ENCODE results near the gene DMBT1. TPM values are rescaled to one million over a fixed set of nuclear protein-coding genes. Genes with fewer than 3 reads are reported as not detected.

Gene DMBT1
- total RNA-seq, 4 donors from 2014 or later: 0.63 TPM; not detected in 3

DNA sequence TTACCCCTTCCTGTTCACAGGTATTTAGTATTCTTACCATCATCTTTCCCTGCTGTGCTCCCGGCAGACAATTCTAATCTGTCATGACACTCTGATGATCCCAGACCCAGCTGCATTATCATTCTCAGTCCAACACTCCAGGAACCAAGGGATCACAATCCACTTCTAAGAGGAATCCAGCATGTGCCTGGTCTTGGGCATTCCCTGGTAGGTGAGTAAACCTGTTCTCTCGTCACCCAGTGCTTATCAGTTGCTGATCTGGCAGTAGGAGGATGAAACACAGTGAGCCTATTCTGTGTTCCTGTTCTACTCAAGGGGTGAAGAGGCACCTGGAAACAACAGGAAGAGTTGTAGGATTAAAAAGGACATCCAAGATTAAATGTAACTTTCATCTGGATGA is 1.3 kb upstream of the DMBT1 start:
- intact Hi-C loops (cut with DNase I): no loop called here
- 65% methylated on average over 2 of the region's 2 CpGs for WGBS
- Histone ChIP-seq H3K36me3 (no peaks in the 10 kb centered on the region), H3K4me3 (no peak overlapping the region), H3K27me3 (peaks cover 0 to 56% (median 0%) of the 10 kb centered on the region in 4 donors), H3K27ac (replicated peaks in 1 of 4) (no peak overlapping the region), H3K4me1 (no peaks in the 10 kb centered on the region), H3K9me3 (no peaks in the 10 kb centered on the region)
- DNase-seq (ENCODE audit: extremely low spot score): no peak
- TF ChIP-seq POLR2AphosphoS5 (IDR thresholded peaks at IDR 0.05) (no peak), CTCF (IDR thresholded peaks at IDR 0.05) (no peak), EP300 (IDR thresholded peaks at IDR 0.05) (no peak), POLR2A (IDR thresholded peaks at IDR 0.05; ENCODE audit: low read depth) (no peak)

DNA sequence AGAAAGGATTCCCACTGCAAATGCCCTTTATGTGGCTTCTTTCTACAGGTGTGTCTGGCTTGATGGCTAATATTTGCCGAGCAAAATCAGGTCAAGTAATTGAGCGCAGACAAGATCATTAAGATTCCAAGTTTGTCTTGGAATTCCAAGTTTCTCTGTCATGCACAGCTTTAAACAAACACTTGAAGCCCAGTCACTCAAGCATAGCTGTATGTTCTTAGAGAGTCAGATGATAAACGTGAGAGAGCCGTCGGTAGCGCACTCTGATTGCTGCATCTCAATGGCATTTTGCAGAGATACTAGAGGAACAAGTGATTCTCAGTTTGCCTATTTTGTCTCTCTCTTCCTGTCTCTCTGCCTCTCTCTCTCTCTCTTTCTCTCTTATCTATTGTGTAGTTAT is 658 bp downstream of the DMBT1 start:
- intact Hi-C loops (cut with DNase I): loop anchor here (10.0 kb wide), 1 partner anchor 144 kb away; no protein-coding TSS in a partner anchor
- WGBS: 61% methylated on average over 6 of the region's 6 CpGs

GRCh38 chr10:122561792-122562191 is 1.2 kb downstream of the DMBT1 start:
- Histone ChIP-seq H3K27ac (replicated peaks in 1 of 4) (no peak overlapping the region), H3K9me3 (no peaks in the 10 kb centered on the region), H3K4me3 (no peak overlapping the region), H3K36me3 (no peaks in the 10 kb centered on the region), H3K4me1 (peaks cover 4 to 9% (median 9%) of the 10 kb centered on the region in 4 donors), H3K27me3 (peaks cover 0 to 45% (median 0%) of the 10 kb centered on the region in 4 donors)
- TF ChIP-seq EP300 (IDR thresholded peaks at IDR 0.05) (no peak), POLR2A (IDR thresholded peaks at IDR 0.05; ENCODE audit: low read depth) (no peak), POLR2AphosphoS5 (IDR thresholded peaks at IDR 0.05) (no peak), CTCF (IDR thresholded peaks at IDR 0.05) (no peak)
- no peak for DNase-seq (ENCODE audit: extremely low spot score)
- intact Hi-C loops (cut with DNase I): loop anchor here (10.0 kb wide), 1 partner anchor 143 kb away; no protein-coding TSS in a partner anchor

More for the DNA sequence above, 658 bp downstream of the DMBT1 start:
- Histone ChIP-seq H3K27ac (replicated peaks in 1 of 4) (no peak overlapping the region), H3K36me3 (no peaks in the 10 kb centered on the region), H3K4me3 (no peak overlapping the region), H3K27me3 (peaks cover 0 to 51% (median 0%) of the 10 kb centered on the region in 4 donors), H3K9me3 (no peaks in the 10 kb centered on the region), H3K4me1 (peaks cover 4 to 9% (median 9%) of the 10 kb centered on the region in 4 donors)
- TF ChIP-seq EP300 (IDR thresholded peaks at IDR 0.05): no peak
- no peak for TF ChIP-seq CTCF (IDR thresholded peaks at IDR 0.05)
- TF ChIP-seq POLR2AphosphoS5 (IDR thresholded peaks at IDR 0.05): no peak
- no peak for TF ChIP-seq POLR2A (IDR thresholded peaks at IDR 0.05; ENCODE audit: low read depth)
- DNase-seq (ENCODE audit: extremely low spot score): no peak

GRCh38 chr10:122564980-122565379 is 4.4 kb downstream of the DMBT1 start:
- Histone ChIP-seq H3K36me3 (no peaks in the 10 kb centered on the region), H3K27me3 (peaks cover 0 to 23% (median 0%) of the 10 kb centered on the region in 4 donors), H3K9me3 (no peaks in the 10 kb centered on the region), H3K27ac (replicated peaks in 1 of 4) (no peak overlapping the region), H3K4me1 (peaks cover 4 to 9% (median 9%) of the 10 kb centered on the region in 4 donors), H3K4me3 (no peak overlapping the region)
- DNase-seq (ENCODE audit: extremely low spot score): no peak
- TF ChIP-seq EP300 (IDR thresholded peaks at IDR 0.05) (no peak), CTCF (IDR thresholded peaks at IDR 0.05) (no peak), POLR2A (IDR thresholded peaks at IDR 0.05; ENCODE audit: low read depth) (no peak), POLR2AphosphoS5 (IDR thresholded peaks at IDR 0.05) (no peak)
- intact Hi-C loops (cut with DNase I): loop anchor here (2.0 to 10.0 kb wide), 4 partner anchors 128 to 266 kb away; no protein-coding TSS in a partner anchor

DNA sequence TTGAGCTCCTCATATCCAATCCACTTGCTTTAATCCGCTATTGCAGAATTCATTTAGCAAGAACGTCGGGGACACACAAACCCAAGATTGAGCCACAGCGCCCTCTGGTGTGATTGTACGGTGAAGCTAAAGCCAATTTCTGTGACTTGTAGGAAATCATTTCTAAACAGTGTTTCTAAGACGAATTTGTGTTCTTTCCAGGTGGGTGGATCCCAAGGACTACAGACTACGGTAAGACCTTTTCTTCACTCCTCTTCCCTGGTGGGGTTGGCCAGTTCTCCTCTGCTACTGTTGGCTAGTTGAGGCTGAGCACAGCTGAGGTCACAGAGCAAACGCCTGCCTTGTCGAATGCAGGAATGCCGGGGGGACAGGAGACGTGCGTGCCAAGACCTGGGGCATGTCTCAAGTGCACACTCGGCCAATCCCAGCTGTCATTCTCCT is 5.2 kb downstream of the DMBT1 start:
- Histone ChIP-seq H3K36me3 (no peaks in the 10 kb centered on the region), H3K4me3 (peak overlapping the region; percentile 32 to 47 (median 36)), H3K27ac (replicated peaks in 1 of 4) (peak overlapping the region in 2 of 4 donors; percentile 28 to 39), H3K27me3 (peaks cover 0 to 23% (median 0%) of the 10 kb centered on the region in 4 donors), H3K9me3 (no peaks in the 10 kb centered on the region), H3K4me1 (peaks cover 4 to 9% (median 9%) of the 10 kb centered on the region in 4 donors)
- DNase-seq (ENCODE audit: extremely low spot score): peak; percentile 94
- intact Hi-C loops (cut with DNase I): loop anchor here (2.0 to 10.0 kb wide), 4 partner anchors 128 to 267 kb away; no protein-coding TSS in a partner anchor
- WGBS: 15% methylated on average over 13 of the region's 13 CpGs
- TF ChIP-seq POLR2AphosphoS5 (IDR thresholded peaks at IDR 0.05) (peak in 1 of 2 donors; percentile 55), POLR2A (IDR thresholded peaks at IDR 0.05; ENCODE audit: low read depth) (no peak), EP300 (IDR thresholded peaks at IDR 0.05) (no peak), CTCF (IDR thresholded peaks at IDR 0.05) (peak; percentile 82 to 88 (median 85))
